Right renal pelvis (tissue), 4 donors: ENCODE results near the gene AVPR1B. TPM values are rescaled to one million over a fixed set of nuclear protein-coding genes. Genes with fewer than 3 reads are reported as not detected.
A peak's percentile ranks its signal among the peaks of the same experiment; 100 is the strongest.

Experiments
- DNase-seq, 4 donors: peaks; one replicate each; pipeline ENCODE4 v3.0.0-alpha.2; 2013; ENCODE audit warnings: low read depth in 4 of 4, low spot score in 3 of 4, missing footprints in 1 of 4
- polyA plus RNA-seq, 4 donors: library from polyadenylated mRNA; unstranded; fragments of 120-200 nt; gene quantifications; one replicate each; pipeline ENCODE4 v1.2.1, GENCODE V29; 2013; ENCODE audit not compliant: insufficient read length in 4 of 4

Gene AVPR1B
- 1 to 10 TPM in 1 of 4 donors, under 1 TPM in 3; 0.58 to 1.1 (median 0.79) TPM for polyA plus RNA-seq

DNA sequence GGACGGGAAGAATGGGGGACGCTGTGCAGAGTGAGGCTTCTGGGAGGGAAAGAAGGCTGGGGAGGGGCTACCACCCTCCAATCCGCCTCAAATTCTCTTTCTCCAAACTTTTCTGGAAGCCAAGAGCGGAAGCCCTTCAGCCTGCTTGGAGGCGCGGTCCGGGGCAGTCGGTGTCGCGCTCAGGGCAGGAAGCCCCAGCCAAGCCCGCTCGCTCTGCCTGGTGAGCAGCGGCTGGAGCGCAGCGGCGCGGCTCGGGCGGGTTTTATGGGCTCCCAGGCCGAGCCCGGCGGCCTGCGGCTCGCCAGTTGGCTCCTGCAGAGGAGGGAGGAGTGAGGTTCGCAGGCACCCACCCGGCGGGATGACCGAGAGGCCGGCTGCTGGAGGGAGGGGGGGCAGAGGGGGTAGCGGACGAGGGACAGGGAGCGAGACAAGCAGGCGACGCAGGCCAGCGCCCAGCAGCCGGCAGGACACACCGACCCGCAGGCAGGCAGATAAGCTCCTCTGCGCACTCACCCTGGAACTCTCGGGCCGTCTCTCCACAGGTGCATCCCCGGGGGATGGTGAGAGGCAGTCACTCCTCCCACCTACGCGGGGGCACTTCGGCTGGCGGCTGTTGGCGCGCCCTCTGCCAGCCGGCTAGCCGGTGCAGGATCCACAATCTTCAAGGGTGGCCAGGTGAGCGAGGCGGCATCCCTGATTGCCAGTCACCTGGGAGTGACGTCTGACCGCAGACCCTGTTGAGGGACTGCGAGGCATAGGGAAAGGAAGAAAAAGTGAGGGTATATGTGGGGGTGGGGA lies at the start of gene AVPR1B:
Gene AVPR1B (minus strand): TSS at position 238 of the 798 bp plus-strand sequence. CDS start 498 bp downstream, outside the sequence.
- peak in 3 of 4 donors; percentile 47 to 53 (median 50) for DNase-seq

DNA sequence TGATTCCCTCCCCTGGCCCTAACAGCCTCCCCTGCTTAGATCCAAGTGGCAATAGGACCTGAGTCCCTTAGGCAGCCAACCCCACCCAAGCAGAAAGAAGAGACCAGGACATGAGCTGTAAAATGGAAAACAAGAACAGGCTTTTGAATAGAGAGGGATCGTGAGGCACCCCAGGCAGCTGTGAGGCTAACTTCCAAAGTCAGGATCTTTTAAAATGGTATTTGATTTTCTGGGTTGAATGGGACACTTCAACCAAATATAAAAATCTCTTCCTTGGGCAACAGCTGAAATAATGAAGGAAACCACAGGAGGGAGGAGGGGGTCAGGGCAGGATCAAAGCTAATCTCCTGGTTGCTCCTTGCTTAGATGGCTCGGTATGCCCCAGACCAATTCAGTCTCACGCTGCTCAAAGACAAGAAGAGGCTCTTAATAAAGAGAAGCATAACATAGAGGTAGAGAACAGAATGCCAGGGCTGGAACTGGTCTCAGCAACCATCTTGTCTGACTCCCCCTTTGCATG lies 28.6 kb upstream of the AVPR1B start:
- no peak for DNase-seq

GRCh38 chr1:206144605-206145004 lies 27.4 kb upstream of the AVPR1B start:
- DNase-seq: no peak

GRCh38 chr1:206143537-206144172 lies 26.5 kb upstream of the AVPR1B start:
- DNase-seq: peak in 1 of 4 donors; percentile 20

- no peak for DNase-seq
Observed at GRCh38 chr1:206142770-206143169, 25.6 kb upstream of the AVPR1B start.

GRCh38 chr1:206142011-206142410 lies 24.8 kb upstream of the AVPR1B start:
- DNase-seq: no peak

- no peak for DNase-seq
Observed at GRCh38 chr1:206136241-206136640, 19.1 kb upstream of the AVPR1B start.

DNA sequence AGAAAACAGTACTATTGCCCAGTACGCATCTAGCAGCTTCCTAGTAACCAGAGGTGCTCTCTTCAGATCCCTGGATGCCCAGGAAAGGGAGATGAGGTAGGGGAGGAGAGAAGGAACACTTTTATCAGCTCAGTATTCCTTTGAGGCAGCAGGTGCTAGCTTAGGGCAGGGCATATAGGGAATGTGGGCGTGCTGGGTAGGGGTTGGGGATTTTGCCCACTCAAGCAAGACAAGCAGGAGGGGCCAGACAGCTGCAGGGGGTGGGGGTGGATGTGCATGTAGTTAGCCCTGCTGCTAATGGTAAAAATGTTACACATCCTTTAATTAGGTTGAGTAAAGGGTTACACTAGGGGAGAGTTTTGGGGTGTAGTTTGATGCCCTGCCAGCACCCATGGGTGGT lies 18.1 kb upstream of the AVPR1B start:
- no peak for DNase-seq

DNA sequence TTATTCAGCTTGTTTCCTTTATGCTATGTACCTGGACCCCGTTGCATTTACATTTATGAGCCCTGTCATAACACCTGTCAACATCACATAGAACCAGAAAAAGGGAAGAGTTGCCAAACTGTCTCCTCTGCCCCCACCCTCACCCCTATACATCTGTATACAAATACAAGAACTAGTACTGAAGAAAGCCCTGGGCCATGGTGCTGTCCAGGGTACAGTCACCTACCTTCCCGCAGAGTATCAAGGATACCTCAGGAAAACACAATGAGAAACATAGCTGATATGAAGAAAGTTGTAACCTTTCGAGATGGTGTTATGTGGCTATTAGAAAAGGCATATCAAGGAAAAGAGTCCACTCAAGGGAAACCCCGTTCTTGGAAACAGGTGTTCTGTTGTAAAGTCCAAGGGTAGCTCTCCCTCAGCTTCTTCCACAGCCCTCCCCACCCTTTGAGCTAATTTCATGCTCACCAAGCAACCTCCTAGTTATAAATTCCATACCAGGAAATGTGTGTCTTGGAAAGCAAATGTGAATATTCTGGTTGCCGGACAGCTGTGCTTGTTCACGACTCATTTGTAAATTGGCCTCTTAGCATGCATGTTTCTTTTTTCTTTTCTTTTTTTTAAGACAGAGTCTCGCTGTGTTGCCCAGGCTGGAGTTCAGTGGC lies 16.7 kb upstream of the AVPR1B start:
- DNase-seq: no peak

DNA sequence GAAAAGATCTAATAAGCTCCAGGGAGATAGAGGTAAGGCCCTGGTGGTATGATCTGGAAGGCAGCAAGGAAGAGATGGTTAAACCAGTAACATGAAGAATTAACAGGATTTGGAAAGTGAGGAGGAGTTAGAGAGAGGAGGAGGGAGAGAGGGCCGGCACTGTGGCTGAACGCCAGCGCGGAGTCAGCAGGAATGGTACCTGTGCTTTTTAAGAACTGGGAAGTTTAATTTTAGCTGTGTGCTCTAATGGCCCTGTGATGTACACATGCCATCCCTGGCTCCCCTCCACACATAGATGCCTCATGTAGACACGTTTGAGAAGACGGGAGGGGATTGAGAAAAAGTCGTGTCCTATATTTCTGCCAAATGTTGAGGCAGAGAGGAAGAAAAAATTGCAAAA lies 13.8 kb upstream of the AVPR1B start:
- DNase-seq: no peak

- no peak for DNase-seq
Observed at GRCh38 chr1:206128196-206128595, 11.0 kb upstream of the AVPR1B start.

DNA sequence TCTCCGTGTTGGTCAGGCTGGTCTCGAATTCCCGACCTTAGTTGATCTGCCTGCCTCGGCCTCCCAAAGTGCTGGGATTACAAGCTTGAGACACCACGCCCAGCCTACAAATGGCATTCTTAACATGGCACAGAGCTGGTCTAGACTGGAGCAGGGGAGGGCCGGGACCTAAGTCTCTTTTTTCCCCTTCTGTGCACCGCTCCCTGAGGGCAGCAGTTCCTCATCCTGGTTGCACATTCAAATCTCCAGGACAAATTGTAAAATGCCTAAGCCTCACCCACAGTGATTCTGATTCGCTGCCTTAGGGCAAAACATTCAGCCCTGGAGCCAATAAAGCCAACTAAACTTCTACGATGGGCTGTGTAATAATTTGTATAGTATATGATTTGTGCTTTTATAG lies 10.1 kb upstream of the AVPR1B start:
- no peak for DNase-seq

- no peak for DNase-seq
Observed at GRCh38 chr1:206125346-206125745, 8.2 kb upstream of the AVPR1B start.

DNA sequence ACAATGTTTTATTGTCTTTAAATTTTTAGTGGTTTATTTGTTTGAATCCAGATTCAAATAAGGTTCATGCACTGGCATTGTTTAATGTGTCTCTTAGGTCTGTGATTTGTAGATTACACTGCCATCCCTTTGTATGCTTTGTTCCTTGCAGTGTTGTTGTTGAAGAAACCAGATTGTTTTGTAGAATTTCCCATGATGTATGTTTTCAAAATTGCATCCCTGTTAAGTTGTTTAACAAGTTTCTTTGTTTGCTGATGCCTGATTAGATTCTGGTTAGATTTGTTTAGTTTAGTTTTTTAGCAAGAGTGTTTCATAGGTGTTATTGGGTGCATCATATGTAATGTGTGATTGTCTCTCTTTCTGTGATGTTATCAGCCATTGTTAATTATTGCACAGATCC lies 5.5 kb upstream of the AVPR1B start:
- DNase-seq: no peak

DNA sequence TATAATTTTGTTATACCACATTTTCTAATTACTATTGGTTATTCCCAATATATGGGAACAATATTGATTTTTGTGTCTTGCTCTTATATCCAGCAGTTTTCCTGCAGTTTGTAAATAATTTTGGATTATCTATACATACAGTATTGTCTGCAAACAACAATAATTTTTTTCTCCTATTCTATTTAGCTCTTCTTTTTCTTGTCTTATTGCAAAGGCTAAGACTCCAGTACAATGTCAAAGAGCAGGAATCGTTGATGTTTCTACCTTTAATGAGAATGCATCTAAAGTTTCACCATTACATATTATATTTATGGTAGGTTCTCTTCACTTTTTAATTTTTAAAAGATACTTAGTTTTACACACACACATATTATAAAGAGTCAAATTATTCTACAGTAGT lies 4.1 kb upstream of the AVPR1B start:
- no peak for DNase-seq

DNA sequence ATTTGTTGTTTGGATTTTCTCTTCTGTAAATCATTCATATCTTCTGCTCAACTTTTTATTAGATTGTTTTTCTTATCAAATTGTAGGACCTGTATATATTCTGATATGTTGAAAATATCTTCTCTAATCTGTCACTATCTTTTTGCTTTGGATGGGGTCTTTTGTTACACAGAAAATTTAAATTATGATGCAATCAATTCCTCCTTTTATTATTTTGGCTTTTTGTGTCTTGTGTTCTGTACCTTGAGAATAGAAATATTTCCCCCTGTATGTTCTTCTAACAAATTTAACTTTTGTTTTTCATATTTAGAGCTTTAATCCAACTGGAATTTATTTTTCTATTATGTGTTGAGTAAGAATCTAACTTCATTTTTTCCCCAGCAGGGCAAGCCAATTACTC lies 3.2 kb upstream of the AVPR1B start:
- no peak for DNase-seq

DNA sequence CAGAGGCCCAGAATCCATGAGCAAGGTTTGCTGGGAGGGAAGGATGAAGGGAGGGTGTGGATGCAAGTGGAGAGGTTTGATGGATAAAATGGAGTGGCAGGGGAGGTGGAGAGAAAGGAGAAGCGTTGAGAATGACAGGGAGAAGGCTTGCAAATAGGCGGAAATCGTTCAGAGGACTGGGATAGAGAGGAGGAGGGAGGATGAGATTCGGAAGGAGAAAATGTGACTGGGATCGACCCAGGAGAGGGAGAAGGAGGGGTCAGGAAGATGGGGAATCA lies 376 bp downstream of the AVPR1B start:
- no peak for DNase-seq

DNA sequence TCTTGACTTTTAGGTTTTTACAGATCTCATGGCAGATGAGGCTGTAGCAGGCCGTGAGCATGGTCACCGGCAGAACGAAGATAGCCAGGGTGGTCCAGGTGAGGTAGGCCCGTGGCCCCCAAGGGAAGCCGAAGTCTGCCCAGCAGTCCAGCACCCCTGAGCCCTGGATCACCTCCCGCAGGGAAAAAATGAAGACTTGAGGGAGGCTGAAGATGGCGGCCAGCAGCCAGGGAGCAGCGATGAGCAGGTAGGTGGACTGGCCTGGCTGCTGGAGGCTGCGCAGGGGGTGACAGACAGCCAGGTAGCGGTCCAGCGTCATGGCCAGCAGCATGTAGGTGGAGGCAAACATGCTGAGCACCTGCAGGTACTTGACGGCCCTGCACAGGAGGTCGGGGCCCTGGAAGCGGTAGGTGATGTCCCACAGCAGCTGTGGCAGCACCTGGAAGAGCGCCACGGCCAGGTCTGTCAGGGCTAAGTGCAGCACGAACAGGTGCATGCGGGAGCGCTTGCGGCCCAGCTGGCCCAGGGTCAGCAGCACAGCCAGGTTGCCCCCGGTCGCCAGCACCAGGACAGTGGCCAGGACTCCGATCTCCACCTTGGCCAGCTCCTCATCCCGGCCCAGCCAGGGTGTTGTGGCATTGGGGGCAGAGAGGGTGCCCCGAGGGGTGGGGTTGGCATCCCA lies 856 bp downstream of the AVPR1B start:
- DNase-seq: no peak

- no peak for DNase-seq
Observed at GRCh38 chr1:206115791-206116190, 1.4 kb downstream of the AVPR1B start.

DNA sequence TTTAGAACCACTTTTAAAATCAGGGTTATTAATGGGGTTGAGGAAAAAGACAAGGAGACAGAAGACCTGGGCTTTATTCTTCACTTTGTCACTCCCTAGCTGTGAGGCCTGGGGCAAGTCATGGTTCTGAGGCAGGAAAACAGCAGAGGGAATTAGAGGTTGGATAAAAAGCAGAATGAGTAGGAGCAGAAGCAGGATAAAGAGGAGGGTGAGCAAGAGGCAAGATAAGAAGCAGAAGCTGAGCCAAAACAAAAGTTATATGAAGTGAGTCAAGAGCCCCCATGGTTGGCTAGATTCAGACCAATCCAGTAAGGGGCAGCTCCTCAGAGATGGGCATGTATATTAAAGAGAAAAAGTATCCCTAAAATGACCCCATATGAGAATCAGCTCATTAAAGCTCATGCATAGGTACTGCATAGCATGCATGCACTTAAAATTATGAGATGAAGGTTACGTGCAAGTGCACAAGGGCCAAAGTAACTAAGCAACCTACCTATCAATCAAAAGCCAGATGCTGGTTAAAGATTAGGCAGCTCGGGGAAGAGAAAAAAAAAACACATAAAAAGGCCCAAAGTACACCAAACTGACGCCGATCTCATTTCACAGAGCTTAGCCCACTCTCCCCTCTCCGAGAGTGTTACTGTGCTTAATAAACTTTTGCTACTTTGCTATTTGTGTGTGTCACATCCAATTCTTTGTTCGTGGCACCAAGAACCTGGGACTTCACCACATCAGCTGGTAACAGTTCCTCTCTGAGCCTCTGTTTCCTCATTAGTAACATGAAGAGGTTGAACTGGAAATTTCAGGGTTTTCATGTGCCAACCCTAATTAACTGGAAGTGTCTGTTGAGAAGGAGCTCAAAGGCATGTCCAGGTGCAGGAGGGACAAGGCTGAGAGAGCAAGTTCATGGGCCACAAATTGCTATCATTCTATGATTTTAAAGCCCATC lies 2.2 kb downstream of the AVPR1B start:
- DNase-seq: no peak
